ENCODE data around the gene DIS3L.
A peak's percentile ranks its signal among the peaks of the same experiment; 100 is the strongest.
"Not testable (repeated sequence)": the region's sequence is repeated elsewhere in the genome, so short reads cannot be mapped to it uniquely, and the experiment has no call there.

DIS3L gene

GRCh38 chr15:66293419-66294156 lies at the start of gene DIS3L:
TSS of gene DIS3L (plus strand) at chr15:66293568. CDS start at chr15:66293597, 29 bp downstream.
- peak; percentile 37 to 57 for DNase-seq (ENCODE audit: low read depth in 2 of 2)

DNA sequence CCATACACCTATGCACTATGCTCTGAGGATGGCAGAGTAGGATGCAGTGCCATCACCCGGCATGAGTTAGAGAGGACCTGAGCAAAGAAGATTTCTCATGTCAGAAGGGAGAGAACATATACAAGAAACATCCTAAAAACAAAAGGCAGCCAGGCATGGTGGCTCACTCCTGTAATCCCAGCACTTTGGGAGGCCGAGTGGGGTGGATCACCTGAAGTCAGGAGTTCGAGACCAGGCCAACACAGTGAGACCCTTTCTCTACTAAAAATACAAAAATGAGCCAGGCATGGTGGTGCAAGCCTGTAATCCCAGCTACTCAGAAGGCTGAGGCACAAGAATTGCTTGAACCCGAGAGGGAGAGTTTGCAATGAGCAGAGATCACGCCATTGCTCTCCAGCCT lies 47.5 kb upstream of the DIS3L start:
- DNase-seq (ENCODE audit: low read depth in 2 of 2) = not testable (repeated sequence)

- DNase-seq (ENCODE audit: low read depth in 2 of 2) = no peak
Observed at GRCh38 chr15:66246937-66247336, 46.4 kb upstream of the DIS3L start.

DNA sequence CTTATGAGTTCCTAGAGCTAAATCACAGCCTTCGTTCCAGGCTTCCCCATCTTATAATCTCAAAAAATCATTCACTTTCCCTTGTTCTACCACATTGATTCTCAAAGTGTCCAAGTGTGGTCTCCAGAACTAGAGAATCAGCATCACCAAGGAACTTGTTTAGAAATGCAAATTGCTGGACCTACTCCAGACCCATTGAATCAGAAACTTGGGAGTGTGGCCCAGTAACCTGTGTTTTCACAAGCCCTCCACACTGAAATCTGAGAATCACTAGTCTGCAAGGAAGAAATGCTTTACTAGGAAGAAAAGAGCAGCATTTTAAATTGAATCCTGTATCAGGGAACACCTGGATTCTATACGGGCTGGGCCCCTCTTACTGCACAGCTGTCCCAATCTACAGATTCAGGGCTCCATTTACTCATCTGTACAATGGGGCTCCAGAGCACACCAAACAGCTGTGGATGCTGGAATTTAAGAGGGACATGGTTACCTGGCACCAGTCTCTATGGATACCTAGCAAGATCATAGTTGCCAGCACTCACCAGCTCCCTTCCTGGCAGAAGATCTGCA lies 43.7 kb upstream of the DIS3L start:
- no peak for DNase-seq (ENCODE audit: low read depth in 2 of 2)

DNA sequence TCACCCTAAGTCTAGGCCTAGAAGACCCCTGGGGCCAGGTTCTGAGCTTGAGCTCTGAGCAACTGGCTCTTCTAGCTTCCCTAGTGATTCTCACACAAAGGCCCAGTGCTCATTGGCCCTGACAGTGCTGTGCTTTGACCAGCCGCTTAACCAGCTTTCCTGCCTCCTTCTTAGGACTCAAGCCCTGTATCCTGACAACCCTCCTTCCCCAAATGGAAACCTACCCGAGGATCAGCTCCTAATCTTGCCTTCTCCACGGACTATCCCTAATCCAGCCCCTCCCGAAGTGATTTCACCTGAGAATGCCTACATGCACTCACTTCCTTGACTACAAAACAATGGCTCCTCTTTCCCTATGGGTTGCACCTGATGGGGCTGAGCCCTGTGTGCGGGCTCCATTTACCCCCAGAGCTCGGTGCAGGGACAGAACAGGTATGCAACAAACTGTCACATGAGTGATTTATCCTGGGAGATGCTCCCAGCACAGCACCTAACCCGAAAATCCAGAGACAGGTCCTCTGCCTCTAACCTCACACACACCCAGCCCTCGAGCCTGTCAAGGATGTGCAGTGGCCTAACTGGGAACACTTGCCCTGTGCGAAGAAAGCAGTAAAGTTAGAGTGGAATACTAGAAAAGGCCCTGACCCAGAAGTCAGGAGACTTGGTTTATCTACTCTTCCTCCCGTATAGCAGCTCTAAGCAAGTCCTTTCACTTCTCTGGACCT lies 42.1 kb upstream of the DIS3L start:
- DNase-seq (ENCODE audit: low read depth in 2 of 2) = no peak

DNA sequence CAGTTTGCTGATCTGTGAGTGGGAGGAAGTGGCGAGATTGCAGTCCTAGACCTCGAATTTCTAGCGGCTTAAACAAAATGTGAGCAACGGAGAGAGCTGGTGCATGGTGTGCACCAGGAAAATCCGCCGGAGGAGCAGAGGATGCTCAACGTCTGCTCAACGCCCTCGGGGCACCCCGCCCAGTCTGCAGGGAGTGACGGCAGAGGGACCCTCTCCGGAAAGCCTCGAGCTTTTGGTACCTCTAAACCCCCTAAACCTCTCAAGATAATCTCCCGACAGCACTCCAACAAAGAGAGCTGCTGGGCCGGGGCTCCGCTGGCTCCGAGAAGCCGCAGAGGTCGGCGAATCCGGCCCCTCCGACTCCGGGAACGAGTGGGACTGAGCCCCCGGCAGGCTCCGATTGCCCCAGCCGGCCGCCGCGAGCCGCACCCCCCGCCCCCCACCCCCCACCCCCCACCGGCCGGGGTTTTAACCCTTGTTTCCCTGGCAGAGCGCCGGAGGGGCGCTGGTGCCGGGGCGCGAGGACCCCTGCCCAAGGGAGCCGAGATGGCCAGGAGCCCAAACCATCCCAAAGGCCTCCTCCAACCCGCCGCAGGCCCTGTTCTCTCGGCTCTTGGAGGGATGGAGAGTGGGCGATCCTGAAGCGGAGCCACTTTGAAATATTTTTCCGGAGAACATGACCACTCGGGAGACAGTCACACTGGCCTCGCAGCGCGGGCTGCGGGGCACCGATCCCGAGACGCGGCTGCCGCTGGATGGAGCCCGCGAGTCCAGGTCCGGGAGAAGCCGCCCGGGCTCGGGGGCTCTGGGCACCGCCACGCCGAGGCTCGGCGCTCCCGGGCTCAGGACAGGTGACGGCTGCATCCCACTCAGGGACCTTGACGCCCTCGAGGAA lies 41.3 kb upstream of the DIS3L start:
- peak; percentile 22 to 49 for DNase-seq (ENCODE audit: low read depth in 2 of 2)

- peak in 1 of 2 donors; percentile 18 for DNase-seq (ENCODE audit: low read depth in 2 of 2)
Observed at GRCh38 chr15:66252685-66253417, 40.5 kb upstream of the DIS3L start.

DNA sequence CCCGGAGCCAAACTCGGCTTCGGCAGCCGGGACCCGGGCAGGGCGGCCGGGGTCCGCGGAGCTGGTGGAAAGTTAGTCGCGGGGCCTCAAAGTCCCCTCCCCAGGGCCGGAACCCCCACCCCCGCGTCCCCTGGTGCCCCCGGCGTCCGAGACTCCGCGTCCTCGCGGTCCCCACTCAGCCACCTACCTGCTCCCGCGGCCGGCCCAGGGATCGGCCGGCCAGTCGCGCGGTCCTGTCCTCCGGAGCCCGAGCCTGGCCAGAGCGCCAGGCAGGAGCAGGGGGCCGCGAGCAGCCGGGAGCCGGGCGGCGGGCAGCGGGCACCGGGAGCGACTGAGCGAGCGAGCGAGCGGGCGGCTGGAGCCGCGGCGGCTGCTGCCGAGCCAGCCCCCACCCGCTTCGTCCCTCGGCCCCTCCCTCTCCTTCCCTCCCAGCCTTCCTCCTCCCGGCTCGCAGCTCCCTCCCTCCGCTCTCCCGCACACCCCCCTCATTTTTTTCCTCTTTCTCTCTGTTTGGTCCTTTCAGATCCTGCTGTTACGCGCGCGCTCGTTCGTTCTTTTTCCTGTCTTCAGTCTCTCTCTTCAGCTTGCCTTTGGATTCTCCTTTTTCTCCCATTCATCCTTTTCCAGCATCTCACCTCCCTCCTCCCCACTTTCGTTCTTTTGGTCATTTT lies 39.8 kb upstream of the DIS3L start, which contains the start of gene MEGF11:
TSS of gene MEGF11 (minus strand) at position 333 of the 671 bp plus-strand sequence. CDS start 125,347 bp downstream, outside the sequence.
- DNase-seq (ENCODE audit: low read depth in 2 of 2) = no peak

GRCh38 chr15:66254089-66254950 lies 39.0 kb upstream of the DIS3L start:
- no peak for DNase-seq (ENCODE audit: low read depth in 2 of 2)

DNA sequence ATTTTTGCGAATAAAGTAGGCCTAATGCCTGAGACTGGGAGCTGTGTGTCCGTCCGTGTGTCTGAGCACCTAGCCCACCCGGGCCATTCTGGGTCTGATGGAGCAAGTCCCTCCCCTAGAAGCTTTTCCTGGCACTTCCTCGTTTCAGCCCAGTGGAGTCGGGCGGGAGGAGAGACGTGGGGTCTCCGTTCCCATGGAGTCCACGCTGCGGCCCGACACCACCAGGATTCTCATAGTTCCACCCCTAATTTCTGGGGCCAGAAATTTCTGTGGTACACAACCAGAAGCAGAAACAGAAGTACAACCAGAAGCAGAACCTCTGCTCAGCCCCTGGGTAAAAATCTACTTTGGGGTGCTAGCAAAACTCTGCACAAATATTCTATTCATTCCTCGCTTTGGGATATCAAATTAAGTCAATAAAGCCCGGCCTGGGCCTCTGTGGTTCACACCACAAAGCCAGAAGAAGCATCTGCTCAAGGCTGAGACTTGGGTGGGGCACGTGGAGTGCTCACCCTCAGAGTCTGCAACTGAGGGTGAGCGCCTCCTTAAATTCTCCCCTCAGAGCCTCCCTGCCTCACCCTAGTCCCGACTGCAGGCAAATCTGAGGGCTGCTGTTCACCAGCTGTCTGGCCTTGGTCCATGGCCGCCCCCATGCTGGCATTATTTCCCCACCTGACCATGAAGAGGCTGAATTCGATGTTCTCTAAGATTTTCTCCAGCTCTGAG lies 38.3 kb upstream of the DIS3L start:
- no peak for DNase-seq (ENCODE audit: low read depth in 2 of 2)

GRCh38 chr15:66256692-66257091 lies 36.7 kb upstream of the DIS3L start:
- DNase-seq (ENCODE audit: low read depth in 2 of 2) = no peak

- DNase-seq (ENCODE audit: low read depth in 2 of 2) = no peak
Observed at GRCh38 chr15:66261056-66261455, 32.3 kb upstream of the DIS3L start.

- DNase-seq (ENCODE audit: low read depth in 2 of 2) = not testable (repeated sequence)
Observed at GRCh38 chr15:66262837-66263236, 30.5 kb upstream of the DIS3L start.

DNA sequence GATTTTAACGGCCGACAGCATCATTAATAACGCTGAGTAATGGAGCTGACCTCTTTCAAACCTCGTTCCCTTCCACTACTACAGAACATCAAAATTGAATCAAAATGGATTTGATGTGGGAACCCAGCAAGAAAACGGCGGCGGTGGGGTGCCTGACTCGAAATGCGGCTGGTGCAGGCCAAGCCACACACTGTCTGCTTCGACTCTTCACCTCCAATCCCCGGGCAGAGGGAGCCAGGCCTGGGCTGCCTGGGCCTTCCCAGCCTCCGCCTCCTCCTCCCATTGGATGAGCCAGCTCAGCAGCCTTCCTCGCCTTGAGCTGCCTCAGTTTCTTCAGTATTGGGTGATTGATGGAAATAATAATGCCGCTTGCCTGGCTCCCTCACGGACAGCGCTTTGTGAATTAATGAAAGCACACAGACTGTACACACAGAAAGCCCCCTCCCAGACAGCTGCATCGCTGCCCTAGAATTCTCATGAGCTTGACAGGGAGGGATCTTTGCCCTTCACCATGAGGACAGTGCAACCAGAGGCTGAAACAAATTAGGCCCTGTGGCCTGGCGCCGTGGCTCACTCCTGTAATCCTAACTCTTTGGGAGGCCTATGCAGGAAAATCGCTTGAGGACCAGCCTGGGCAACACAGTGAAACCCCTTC lies 28.4 kb upstream of the DIS3L start:
- DNase-seq (ENCODE audit: low read depth in 2 of 2) = no peak

DNA sequence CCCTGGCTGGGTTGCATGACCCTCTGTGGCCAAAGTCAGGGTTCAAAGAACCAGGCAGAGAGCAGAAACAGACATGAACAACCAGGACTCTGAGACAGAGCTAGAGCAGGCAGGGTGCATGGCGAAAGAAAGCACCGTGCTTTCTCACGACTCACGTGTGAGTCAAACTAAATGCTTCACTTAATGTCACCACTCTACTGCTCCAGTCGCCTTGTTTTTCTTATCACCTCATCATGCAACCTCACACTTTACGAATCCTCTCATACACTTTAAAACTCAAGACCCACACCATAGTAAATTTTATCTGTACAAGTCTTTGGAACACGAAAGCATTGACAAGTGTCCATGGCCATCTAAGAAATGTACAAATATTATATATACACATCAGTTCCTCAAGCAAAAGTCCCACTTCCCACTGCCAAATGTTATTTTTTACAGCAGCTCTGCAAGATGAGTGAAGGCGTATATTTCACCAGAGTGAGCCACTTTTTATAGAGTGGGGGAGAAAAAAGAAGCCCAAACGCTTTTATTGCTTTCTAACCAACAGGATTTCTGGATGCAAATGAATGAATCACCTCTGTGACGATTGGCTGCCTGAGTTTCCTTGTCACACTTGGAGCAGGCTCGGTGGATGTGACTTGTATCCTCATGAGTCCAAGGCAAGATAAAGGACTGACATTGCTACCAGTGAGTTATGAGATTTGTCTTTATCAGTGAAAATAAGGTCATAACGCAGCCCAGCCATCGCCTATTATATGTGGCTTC lies 23.9 kb upstream of the DIS3L start:
- DNase-seq (ENCODE audit: low read depth in 2 of 2) = no peak

- no peak for DNase-seq (ENCODE audit: low read depth in 2 of 2)
Observed at GRCh38 chr15:66270932-66271331, 22.4 kb upstream of the DIS3L start.

- DNase-seq (ENCODE audit: low read depth in 2 of 2) = no peak
Observed at GRCh38 chr15:66275352-66275751, 18.0 kb upstream of the DIS3L start.

- no peak for DNase-seq (ENCODE audit: low read depth in 2 of 2)
Observed at GRCh38 chr15:66276546-66276945, 16.8 kb upstream of the DIS3L start.
